WERI-Rb-1 (cell line): Measurements from ENCODE around the gene CTNND1.

Experiments
- DNase-seq: peaks from one replicate; pipeline ENCODE4 v3.0.0-alpha.2; 2020
- H3K27ac ChIP-seq: fragments of 250-450 bp; sonication (Bioruptor Pico); 2 replicates; pipeline ENCODE4 v1.5.1; 2020; ENCODE audit warnings: mild to moderate bottlenecking, moderate library complexity
- H3K27me3 ChIP-seq: fragments of 250-450 bp; sonication (Bioruptor Pico); 2 replicates; pipeline ENCODE4 v1.5.1; 2021; ENCODE audit warnings: mild to moderate bottlenecking, low read depth, moderate library complexity; ENCODE audit not compliant: insufficient read depth, severe bottlenecking
- H3K36me3 ChIP-seq: fragments of 250-450 bp; sonication (Bioruptor Pico); 2 replicates; pipeline ENCODE4 v1.5.1; 2020; ENCODE audit warnings: mild to moderate bottlenecking, moderate library complexity
- H3K4me3 ChIP-seq: 2 replicates; pipeline ENCODE4 v1.5.1; 2011; ENCODE audit warnings: low read depth, mild to moderate bottlenecking, control low read depth, low read length
- H3K9me3 ChIP-seq: fragments of 250-450 bp; sonication (Bioruptor Pico); 2 replicates; pipeline ENCODE4 v1.5.1; 2021; ENCODE audit warnings: mild to moderate bottlenecking, moderate library complexity; ENCODE audit not compliant: severe bottlenecking
- TF ChIP-seq, protein P1 (sequence below): IDR thresholded peaks from 2 replicates; pipeline ENCODE4 v1.5.1; 2011; ENCODE audit warnings: low read depth, mild to moderate bottlenecking, control low read depth, inconsistent platforms, low read length

Gene CTNND1

DNA sequence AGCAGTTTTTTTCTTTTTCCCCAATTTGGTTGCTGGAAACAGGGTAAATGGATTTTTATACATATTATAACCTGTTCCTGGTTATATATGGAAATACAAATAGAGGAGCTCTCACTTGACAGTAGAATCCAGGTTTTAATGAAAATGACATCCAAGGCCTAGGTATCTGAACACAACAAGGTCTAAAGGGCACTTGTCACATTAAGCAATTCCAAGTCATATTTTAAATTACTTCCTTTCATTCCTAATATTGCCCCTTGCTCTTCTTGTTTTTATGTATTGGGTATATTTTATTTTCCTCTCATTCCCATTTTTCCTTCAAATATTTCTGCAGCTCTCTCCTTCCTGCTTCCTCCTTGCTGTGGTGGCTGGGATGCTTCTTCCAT lies 27.1 kb downstream of the CTNND1 start:
- no peaks in the 10 kb centered on the region for H3K27me3 ChIP-seq
- H3K4me3 ChIP-seq: no peak overlapping the region
- no peak overlapping the region for H3K27ac ChIP-seq
- no peaks in the 10 kb centered on the region for H3K9me3 ChIP-seq
- no peak for DNase-seq
- no peaks in the 10 kb centered on the region for H3K36me3 ChIP-seq
- TF ChIP-seq, protein P1, sequence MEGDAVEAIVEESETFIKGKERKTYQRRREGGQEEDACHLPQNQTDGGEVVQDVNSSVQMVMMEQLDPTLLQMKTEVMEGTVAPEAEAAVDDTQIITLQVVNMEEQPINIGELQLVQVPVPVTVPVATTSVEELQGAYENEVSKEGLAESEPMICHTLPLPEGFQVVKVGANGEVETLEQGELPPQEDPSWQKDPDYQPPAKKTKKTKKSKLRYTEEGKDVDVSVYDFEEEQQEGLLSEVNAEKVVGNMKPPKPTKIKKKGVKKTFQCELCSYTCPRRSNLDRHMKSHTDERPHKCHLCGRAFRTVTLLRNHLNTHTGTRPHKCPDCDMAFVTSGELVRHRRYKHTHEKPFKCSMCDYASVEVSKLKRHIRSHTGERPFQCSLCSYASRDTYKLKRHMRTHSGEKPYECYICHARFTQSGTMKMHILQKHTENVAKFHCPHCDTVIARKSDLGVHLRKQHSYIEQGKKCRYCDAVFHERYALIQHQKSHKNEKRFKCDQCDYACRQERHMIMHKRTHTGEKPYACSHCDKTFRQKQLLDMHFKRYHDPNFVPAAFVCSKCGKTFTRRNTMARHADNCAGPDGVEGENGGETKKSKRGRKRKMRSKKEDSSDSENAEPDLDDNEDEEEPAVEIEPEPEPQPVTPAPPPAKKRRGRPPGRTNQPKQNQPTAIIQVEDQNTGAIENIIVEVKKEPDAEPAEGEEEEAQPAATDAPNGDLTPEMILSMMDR: no peak

- no peaks in the 10 kb centered on the region for H3K27me3 ChIP-seq
- TF ChIP-seq, protein P1: no peak
- no peak overlapping the region for H3K27ac ChIP-seq
- no peaks in the 10 kb centered on the region for H3K9me3 ChIP-seq
- H3K4me3 ChIP-seq: no peak overlapping the region
- H3K36me3 ChIP-seq: peaks cover 2% of the 10 kb centered on the region
- DNase-seq: no peak
Observed at GRCh38 chr11:57791321-57792059, 29.9 kb downstream of the CTNND1 start.

- H3K36me3 ChIP-seq: peaks cover 6% of the 10 kb centered on the region
- no peaks in the 10 kb centered on the region for H3K27me3 ChIP-seq
- TF ChIP-seq, protein P1: no peak
- DNase-seq: no peak
- H3K9me3 ChIP-seq: no peaks in the 10 kb centered on the region
- no peak overlapping the region for H3K4me3 ChIP-seq
- no peak overlapping the region for H3K27ac ChIP-seq
Observed at GRCh38 chr11:57792060-57792541, 30.5 kb downstream of the CTNND1 start.

DNA sequence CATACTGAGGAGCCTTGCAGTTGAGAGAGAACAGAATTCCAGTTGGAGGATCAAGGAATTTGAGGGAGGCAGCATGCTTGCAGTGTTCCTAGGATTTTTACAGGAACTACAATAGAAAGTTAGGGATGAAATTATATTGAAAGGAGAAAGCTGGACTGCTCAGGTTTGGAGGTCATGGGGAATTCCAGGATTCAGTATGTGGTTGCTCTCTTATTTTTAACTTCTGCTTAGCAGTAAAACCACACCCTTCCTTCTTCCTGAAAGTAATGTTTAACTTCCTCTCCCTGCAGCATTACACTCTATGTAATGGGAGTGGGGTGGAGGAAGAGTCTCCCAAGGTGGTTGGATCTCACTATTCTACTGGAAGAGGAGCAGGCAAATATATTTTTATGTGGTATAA lies 31.3 kb downstream of the CTNND1 start:
- DNase-seq: no peak
- TF ChIP-seq, protein P1: no peak
- H3K36me3 ChIP-seq: peaks cover 6% of the 10 kb centered on the region
- no peak overlapping the region for H3K4me3 ChIP-seq
- no peak overlapping the region for H3K27ac ChIP-seq
- H3K9me3 ChIP-seq: no peaks in the 10 kb centered on the region
- no peaks in the 10 kb centered on the region for H3K27me3 ChIP-seq

DNA sequence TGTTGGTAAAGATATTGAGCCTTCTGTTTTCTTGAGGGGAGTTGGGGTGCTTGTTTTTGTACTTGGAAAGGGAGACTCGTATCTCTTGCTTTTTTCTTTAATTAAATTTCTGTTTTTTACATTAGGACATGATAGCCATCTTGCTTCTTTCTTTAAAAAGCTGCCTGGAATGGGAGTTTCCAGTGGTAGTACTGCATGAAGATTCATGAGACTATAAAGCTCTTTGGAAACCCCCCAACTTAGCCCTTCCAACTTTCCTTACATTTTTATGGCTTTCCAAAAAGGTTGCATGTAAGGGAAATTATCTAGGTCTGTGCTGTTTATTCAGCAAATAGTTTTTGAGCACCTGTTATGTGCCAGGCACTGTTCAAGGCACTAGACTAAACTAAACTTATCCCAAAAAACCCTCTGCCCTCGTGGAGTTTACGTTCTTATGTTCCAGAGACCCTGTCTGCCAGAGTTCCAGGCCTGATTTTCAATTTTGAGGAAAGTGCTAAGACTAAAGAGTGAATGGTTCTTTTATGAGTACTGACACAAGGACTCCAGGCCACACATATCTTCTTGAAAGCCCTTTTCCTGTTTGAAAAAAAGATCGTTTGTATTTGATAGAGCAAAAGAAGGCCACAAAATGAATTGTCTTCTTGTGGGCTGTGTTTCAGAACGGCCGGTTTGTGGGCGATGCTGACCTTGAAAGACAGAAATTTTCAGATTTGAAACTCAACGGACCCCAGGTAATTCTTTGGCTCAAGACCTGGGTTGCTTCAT lies 31.9 kb downstream of the CTNND1 start:
- no peak for DNase-seq
- no peak overlapping the region for H3K27ac ChIP-seq

More for the DNA sequence above, 31.9 kb downstream of the CTNND1 start:
- no peak overlapping the region for H3K4me3 ChIP-seq
- H3K9me3 ChIP-seq: no peaks in the 10 kb centered on the region
- H3K27me3 ChIP-seq: no peaks in the 10 kb centered on the region
- H3K36me3 ChIP-seq: peaks cover 6% of the 10 kb centered on the region
- TF ChIP-seq, protein P1: no peak
